ENCODE measurements around the gene PTPRD.

GRCh38 chr9:8585036-8585435 lies 2027.8 kb downstream of the PTPRD start:
- TF ChIP-seq POLR2AphosphoS5 (IDR thresholded peaks at IDR 0.05; ENCODE audit: low read depth, low read length) (no peak), REST (IDR thresholded peaks at IDR 0.05; ENCODE audit: insufficient read depth in 1 of 2, low read depth in 2 of 2, low read length in 2 of 2) (no peak), TAF1 (IDR thresholded peaks at IDR 0.05; ENCODE audit: borderline replicate concordance, insufficient read depth, low read length) (no peak), SIN3A (IDR thresholded peaks at IDR 0.05; ENCODE audit: borderline replicate concordance, insufficient read depth, low read length) (no peak)

Data from PFSK-1 (cell line).